MCF 10A (cell line): ENCODE data around the gene PFKFB4. TPM values are rescaled to one million over a fixed set of nuclear protein-coding genes. Genes with fewer than 3 reads are reported as not detected.
A peak's percentile ranks its signal among the peaks of the same experiment; 100 is the strongest.

Experiments
- BruUV-seq: library from RNA; stranded (reverse); fragments of 400-500 nt; replicated peaks from 2 replicates; lab custom pipeline; 2021; lab: Mats Ljungman, UMichigan
- CTCF ChIA-PET: fragments of 300-600 bp; sonication (Branson Sonifier 250); formaldehyde crosslinking; extraction: SDS; loops from one replicate; lab custom pipeline; 2021; ENCODE audit warnings: antibody characterized with exemption, inconsistent platforms; lab: Yijun Ruan, JAX
- POLR2A ChIA-PET: fragments of 300-600, 350-650 bp; sonication (Branson Sonifier 250); formaldehyde crosslinking; extraction: SDS; loops from one replicate; lab custom pipeline; 2020; ENCODE audit warnings: antibody characterized with exemption, inconsistent platforms; lab: Yijun Ruan, JAX
- DNase-seq: peaks from one replicate; pipeline ENCODE4 v3.0.0-alpha.2; 2018; ENCODE audit not compliant: unreplicated experiment
- H3K27ac Mint-ChIP-seq: one replicate; pipeline ENCODE4 v1.8.0; 2022; ENCODE audit warnings: mild to moderate bottlenecking, low read depth, mixed read lengths; ENCODE audit not compliant: unreplicated experiment
- H3K27me3 Mint-ChIP-seq: one replicate; pipeline ENCODE4 v1.8.0; 2022; ENCODE audit warnings: mixed read lengths; ENCODE audit not compliant: insufficient read depth, unreplicated experiment
- H3K36me3 Mint-ChIP-seq: one replicate; pipeline ENCODE4 v1.8.0; 2022; ENCODE audit warnings: mild to moderate bottlenecking, moderate library complexity, mixed read lengths; ENCODE audit not compliant: insufficient read depth, unreplicated experiment
- H3K4me1 Mint-ChIP-seq: one replicate; pipeline ENCODE4 v1.8.0; 2022; ENCODE audit warnings: mixed read lengths; ENCODE audit not compliant: insufficient read depth, unreplicated experiment
- H3K4me3 Mint-ChIP-seq: one replicate; pipeline ENCODE4 v1.8.0; 2022; ENCODE audit warnings: mild to moderate bottlenecking, moderate library complexity, mixed read lengths; ENCODE audit not compliant: unreplicated experiment
- H3K9me3 Mint-ChIP-seq: one replicate; pipeline ENCODE4 v1.8.0; 2022; ENCODE audit warnings: mixed read lengths; ENCODE audit not compliant: unreplicated experiment
- intact Hi-C: fragments of 100-400 bp; cut with micrococcal nuclease; formaldehyde crosslinking; loops from 2 replicates; pipeline ENCODE4 v1.14.1; 2022
- total RNA-seq: library from RNA; stranded (reverse); gene quantifications from 2 replicates; pipeline ENCODE4 v1.2.3, GENCODE V29; 2022
- TF ChIP-seq, protein P1 (sequence below): fragments of 200-600 bp; IDR thresholded peaks from one replicate; pipeline ENCODE4 v1.8.0; 2022; ENCODE audit warnings: antibody characterized with exemption, mild to moderate bottlenecking; ENCODE audit not compliant: unreplicated experiment

The PFKFB4 gene
- total RNA-seq, 1 experiment from 2014 or later = 4.6 TPM

DNA sequence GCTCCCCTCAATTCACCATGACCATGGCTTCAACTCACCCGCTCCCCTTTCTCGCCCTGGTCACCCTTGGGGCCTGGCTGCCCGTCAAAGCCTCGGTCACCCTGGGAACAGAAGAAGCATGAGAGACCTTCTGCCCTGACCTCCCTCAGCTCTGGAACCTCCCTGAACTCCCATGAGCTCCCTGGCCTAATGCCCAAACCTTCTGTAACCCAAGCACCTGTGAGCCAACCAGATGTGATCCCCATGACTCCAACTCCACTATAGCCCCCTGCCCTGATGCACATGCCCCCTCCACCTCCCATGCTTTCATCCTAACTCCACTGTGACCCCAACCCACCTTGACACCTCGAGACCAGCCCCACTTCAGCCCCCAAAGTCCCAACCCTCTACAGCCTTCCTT lies 10.5 kb upstream of the PFKFB4 start:
- Mint-ChIP-seq H3K9me3 (no peaks in the 10 kb centered on the region), H3K36me3 (peaks cover 24% of the 10 kb centered on the region), H3K4me1 (peaks cover 39% of the 10 kb centered on the region), H3K27ac (no peak overlapping the region), H3K27me3 (no peaks in the 10 kb centered on the region), H3K4me3 (no peak overlapping the region)
- intact Hi-C loops = no loop called here
- BruUV-seq = no TSS peak
- ChIA-PET POLR2A (interaction anchor here (0.6 to 3.1 kb wide), 5 partner anchors 10 to 117 kb away, joined by 3 to 13 read pairs (median 3); no protein-coding TSS in a partner anchor), CTCF (interaction anchor here (0.6 kb wide), 2 partner anchors 9 to 19 kb away, joined by 3 read pairs; no protein-coding TSS in a partner anchor)
- TF ChIP-seq, protein P1, sequence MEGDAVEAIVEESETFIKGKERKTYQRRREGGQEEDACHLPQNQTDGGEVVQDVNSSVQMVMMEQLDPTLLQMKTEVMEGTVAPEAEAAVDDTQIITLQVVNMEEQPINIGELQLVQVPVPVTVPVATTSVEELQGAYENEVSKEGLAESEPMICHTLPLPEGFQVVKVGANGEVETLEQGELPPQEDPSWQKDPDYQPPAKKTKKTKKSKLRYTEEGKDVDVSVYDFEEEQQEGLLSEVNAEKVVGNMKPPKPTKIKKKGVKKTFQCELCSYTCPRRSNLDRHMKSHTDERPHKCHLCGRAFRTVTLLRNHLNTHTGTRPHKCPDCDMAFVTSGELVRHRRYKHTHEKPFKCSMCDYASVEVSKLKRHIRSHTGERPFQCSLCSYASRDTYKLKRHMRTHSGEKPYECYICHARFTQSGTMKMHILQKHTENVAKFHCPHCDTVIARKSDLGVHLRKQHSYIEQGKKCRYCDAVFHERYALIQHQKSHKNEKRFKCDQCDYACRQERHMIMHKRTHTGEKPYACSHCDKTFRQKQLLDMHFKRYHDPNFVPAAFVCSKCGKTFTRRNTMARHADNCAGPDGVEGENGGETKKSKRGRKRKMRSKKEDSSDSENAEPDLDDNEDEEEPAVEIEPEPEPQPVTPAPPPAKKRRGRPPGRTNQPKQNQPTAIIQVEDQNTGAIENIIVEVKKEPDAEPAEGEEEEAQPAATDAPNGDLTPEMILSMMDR = no peak
- DNase-seq = no peak

DNA sequence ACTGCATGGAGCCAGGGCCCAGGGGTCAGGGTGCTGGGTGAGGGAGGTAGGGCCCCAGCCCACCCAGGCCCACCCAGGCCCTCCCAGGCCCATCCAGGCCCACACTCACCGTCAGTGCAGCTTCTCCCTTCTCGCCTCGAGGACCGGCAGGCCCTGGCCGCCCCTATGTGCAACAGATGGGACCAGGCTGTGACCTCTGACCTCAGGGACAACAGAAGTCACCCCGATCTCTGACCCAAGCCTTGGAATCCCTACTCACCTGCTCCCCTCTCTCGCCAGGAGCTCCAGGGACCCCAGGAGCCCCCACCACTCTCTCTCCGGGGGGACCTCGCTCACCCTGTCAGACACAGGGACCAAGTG lies 9.8 kb upstream of the PFKFB4 start:
- Mint-ChIP-seq H3K27ac (no peak overlapping the region), H3K4me1 (peaks cover 39% of the 10 kb centered on the region), H3K9me3 (no peaks in the 10 kb centered on the region), H3K36me3 (peaks cover 24% of the 10 kb centered on the region), H3K4me3 (no peak overlapping the region), H3K27me3 (no peaks in the 10 kb centered on the region)
- ChIA-PET CTCF (no interaction called here), POLR2A (interaction anchor here (0.6 to 3.1 kb wide), 2 partner anchors 32 to 68 kb away, joined by 3 to 13 read pairs; no protein-coding TSS in a partner anchor)
- BruUV-seq = no TSS peak
- TF ChIP-seq, protein P1 = no peak
- intact Hi-C loops = no loop called here
- no peak for DNase-seq

DNA sequence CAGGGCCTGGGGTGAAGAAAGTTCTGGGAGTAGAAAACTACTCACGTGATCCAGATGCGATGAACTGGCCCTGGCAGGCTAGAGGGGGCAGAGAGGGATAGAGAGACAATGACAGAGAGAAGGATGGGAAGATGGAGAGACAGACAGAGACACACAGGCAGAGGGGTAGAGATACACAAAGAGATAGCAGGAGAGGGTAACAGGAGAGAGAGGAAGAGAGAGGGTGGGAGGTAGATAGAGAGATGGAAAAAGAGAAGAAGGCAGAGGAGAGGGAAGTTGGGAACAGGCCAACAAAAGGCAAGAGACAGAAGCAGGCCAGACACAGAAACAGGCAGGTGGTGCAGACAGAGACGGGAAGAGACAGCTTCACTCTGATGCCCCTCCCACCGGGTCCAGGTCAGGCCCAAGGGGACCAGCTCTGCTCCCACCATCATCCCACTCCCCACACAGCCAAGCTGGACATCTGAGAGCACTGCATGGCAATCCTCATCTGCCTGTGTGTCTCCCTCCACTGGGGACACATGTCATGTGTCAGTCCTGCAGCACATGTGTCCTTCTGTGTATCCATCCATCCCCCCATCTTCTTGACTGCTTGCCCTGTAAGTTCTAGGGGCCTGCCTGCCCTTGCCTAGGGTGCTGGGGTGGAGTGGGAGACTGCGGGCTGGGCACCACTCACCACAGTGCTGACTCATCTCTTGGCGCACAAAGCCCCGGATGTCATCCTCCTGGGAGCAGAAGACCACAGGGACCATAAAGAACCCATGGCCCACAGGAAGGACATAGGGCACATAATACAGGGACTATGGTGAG lies 9.2 kb upstream of the PFKFB4 start:
- peaks cover 20% of the 10 kb centered on the region for H3K36me3 Mint-ChIP-seq
- BruUV-seq = no TSS peak
- no peak overlapping the region for H3K27ac Mint-ChIP-seq
- TF ChIP-seq, protein P1 = no peak
- intact Hi-C loops = no loop called here
- no peak overlapping the region for H3K4me3 Mint-ChIP-seq
- no peaks in the 10 kb centered on the region for H3K27me3 Mint-ChIP-seq
- no peaks in the 10 kb centered on the region for H3K9me3 Mint-ChIP-seq
- ChIA-PET POLR2A (interaction anchor here (0.6 to 3.1 kb wide), 2 partner anchors 32 to 69 kb away, joined by 3 to 13 read pairs; no protein-coding TSS in a partner anchor), CTCF (interaction anchor here (0.6 kb wide), 1 partner anchor 141 kb away, joined by 3 read pairs; no protein-coding TSS in a partner anchor)
- H3K4me1 Mint-ChIP-seq = peaks cover 39% of the 10 kb centered on the region
- DNase-seq = peak; percentile 78

DNA sequence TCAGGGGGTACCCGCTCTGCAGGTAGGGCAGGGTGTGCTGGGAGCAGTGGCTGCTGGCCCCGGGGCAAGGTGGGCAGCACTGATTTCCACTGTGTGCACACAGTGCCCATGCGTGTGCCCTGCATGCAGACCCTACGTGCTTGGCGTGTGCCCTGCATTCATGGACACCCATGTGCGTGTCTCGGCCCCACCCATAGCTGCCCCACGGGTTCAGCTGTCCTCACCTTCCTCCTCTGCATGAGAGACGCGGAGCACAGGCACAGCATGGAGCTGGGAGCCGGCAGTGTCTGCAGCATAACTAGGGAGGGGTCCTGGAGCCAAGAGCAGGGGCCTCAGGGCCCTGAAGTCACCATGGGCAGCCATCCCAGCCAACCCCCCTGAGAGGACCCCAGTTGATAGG lies 8.6 kb upstream of the PFKFB4 start:
- Mint-ChIP-seq H3K27ac (peak overlapping the region; percentile 46), H3K4me1 (peaks cover 39% of the 10 kb centered on the region), H3K4me3 (no peak overlapping the region), H3K36me3 (peaks cover 17% of the 10 kb centered on the region), H3K9me3 (no peaks in the 10 kb centered on the region), H3K27me3 (no peaks in the 10 kb centered on the region)
- intact Hi-C loops = no loop called here
- ChIA-PET CTCF (interaction anchor here (0.6 to 0.7 kb wide), 2 partner anchors 141 to 1153 kb away, joined by 3 read pairs; no protein-coding TSS in a partner anchor), POLR2A (interaction anchor here (3.1 kb wide), 1 partner anchor 33 kb away, joined by 13 read pairs; no protein-coding TSS in a partner anchor)
- TF ChIP-seq, protein P1 = no peak
- no TSS peak for BruUV-seq
- no peak for DNase-seq
